PC-9 (cell line): ENCODE measurements around the gene ANKRD44. TPM values are rescaled to one million over a fixed set of nuclear protein-coding genes. Genes with fewer than 3 reads are reported as not detected.
A peak's percentile ranks its signal among the peaks of the same experiment; 100 is the strongest.

Source experiments
- BruUV-seq: library from RNA; stranded (reverse); fragments of 400-500 nt; replicated peaks from 2 replicates; lab custom pipeline; 2021; lab: Mats Ljungman, UMichigan
- CTCF ChIA-PET: fragments of 300-600 bp; sonication (Branson Sonifier 250); formaldehyde crosslinking; loops from one replicate; lab custom pipeline; 2022; ENCODE audit warnings: antibody characterized with exemption; lab: Charles Lee
- POLR2A ChIA-PET: fragments of 300-600 bp; sonication (Branson Sonifier 250); formaldehyde crosslinking; loops from one replicate; lab custom pipeline; 2022; ENCODE audit warnings: antibody characterized with exemption; ENCODE audit not compliant: unreplicated experiment; lab: Charles Lee
- DNase-seq, 2 experiments: peaks; one replicate each; pipeline versions ENCODE4 v3.0.0 to v3.0.0-alpha.2; 2015 to 2022; ENCODE audit warnings: mixed read lengths in 1 of 2
- H2AFZ ChIP-seq: fragments of 200-600 bp; sonication (generic); 2 replicates; pipeline ENCODE4 v1.8.1; 2017; ENCODE audit warnings: antibody characterized with exemption
- H3F3A ChIP-seq: fragments of 200-600 bp; sonication (generic); 2 replicates; pipeline ENCODE4 v1.8.1; 2017; ENCODE audit warnings: antibody characterized with exemption, mild to moderate bottlenecking, low read depth; ENCODE audit not compliant: insufficient read depth
- H3K27ac ChIP-seq: fragments of 200-600 bp; sonication (generic); 2 replicates; pipeline ENCODE4 v1.6.1; 2016; ENCODE audit warnings: mixed run types
- H3K27me3 ChIP-seq: fragments of 200-600 bp; sonication (generic); 2 replicates; pipeline ENCODE4 v1.6.1; 2016; ENCODE audit warnings: low read depth, mixed run types; ENCODE audit not compliant: insufficient read depth
- H3K36me3 ChIP-seq: fragments of 200-600 bp; sonication (generic); 2 replicates; pipeline ENCODE4 v1.6.1; 2016; ENCODE audit warnings: low read depth, mixed run types
- H3K4me1 ChIP-seq: fragments of 200-600 bp; sonication (generic); replicated peaks from 2 replicates; pipeline ENCODE4 v1.6.1; 2016; ENCODE audit warnings: mixed run types; ENCODE audit not compliant: insufficient read depth
- H3K4me2 ChIP-seq: fragments of 200-600 bp; sonication (generic); 2 replicates; pipeline ENCODE4 v1.6.1; 2017; ENCODE audit warnings: mixed run types
- H3K4me3 ChIP-seq: fragments of 200-600 bp; sonication (generic); 2 replicates; pipeline ENCODE4 v1.6.1; 2016; ENCODE audit warnings: mixed run types
- H3K79me2 ChIP-seq: fragments of 200-600 bp; sonication (generic); 2 replicates; pipeline ENCODE4 v1.6.1; 2017; ENCODE audit warnings: low read depth, mixed run types
- H3K9me2 ChIP-seq: fragments of 200-600 bp; sonication (generic); 2 replicates; pipeline ENCODE4 v1.8.1; 2017; ENCODE audit warnings: mild to moderate bottlenecking; ENCODE audit not compliant: insufficient read depth
- H3K9me3 ChIP-seq: fragments of 200-600 bp; sonication (generic); 2 replicates; pipeline ENCODE4 v1.8.1; 2016; ENCODE audit warnings: low read depth; ENCODE audit not compliant: insufficient read depth
- H4K20me1 ChIP-seq: fragments of 200-600 bp; sonication (generic); 2 replicates; pipeline ENCODE4 v1.8.1; 2017; ENCODE audit not compliant: insufficient read depth
- EZH2 ChIP-seq: fragments of 200-600 bp; sonication (generic); IDR thresholded peaks from 2 replicates; pipeline ENCODE4 v1.8.0; 2017; ENCODE audit warnings: antibody characterized with exemption, low read depth
- intact Hi-C: fragments of 100-400 bp; cut with micrococcal nuclease; formaldehyde crosslinking; loops from one replicate; pipeline ENCODE4 v1.10.0; 2022; ENCODE audit not compliant: unreplicated experiment
- total RNA-seq: library from RNA; stranded (reverse); gene quantifications from 2 replicates; pipeline ENCODE4 v1.2.3, GENCODE V29; 2021
- TF ChIP-seq, protein P1 (sequence below): fragments of 200-600 bp; sonication (generic); conservative IDR thresholded peaks from 2 replicates; pipeline ENCODE4 v1.6.1; 2017; ENCODE audit warnings: mixed run types, antibody characterized with exemption, mild to moderate bottlenecking, moderate library complexity

The ANKRD44 gene
- total RNA-seq, 1 experiment from 2014 or later: 3.4 TPM

DNA sequence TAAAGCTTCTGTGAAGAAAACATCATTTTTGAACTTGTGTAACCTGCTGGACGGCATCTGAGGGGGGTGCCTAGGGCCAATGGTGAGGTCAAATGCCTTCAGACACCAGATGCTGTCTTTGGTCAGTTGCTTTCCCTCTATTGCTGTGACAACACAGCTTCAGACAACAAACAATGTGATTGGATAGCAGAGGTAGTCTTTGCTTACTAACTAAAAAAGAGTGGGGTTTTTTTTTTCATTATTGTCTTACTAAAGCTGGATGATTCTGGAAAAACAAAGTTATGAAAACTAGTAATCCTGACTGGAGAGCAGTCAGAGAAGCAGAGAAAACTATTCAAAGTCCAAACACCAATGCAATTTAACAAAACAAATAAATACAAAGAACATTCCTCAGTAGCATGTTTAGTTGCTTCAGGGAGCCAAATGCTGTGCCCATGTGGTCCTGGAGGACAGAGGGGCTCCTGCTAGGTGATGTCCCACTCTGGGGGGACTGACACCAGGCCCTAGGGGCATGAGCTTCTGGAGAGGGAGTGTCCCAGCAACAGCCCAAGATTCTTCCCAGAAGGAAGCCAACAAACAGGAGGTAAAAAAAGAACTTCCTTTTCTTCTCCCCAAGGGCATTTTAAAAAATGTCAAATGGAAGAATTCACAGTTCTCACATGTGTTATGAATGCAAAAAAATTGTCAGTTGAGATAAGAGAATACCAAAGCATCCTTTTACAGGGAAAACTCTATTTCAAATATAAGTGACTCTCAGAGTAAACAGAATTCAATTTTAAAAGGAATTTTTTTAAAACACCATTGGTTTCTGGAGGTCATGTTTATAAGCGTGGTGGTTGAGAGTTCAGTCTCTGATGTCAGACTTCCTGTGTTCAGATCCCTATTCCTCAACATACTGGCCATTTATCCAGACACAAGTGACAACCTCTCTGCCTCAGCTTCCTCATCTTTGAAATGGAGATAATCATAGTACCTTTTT lies 203.0 kb downstream of the ANKRD44 start:
- CTCF ChIA-PET: interaction anchor here (0.5 kb wide), 1 partner anchor 211 kb away, joined by 10 read pairs; no protein-coding TSS in a partner anchor
- Histone ChIP-seq H3K9me3 (no peaks in the 10 kb centered on the region), H3F3A (no peaks in the 10 kb centered on the region; the same call in 1 of the 2 replicates), H3K36me3 (no peaks in the 10 kb centered on the region), H2AFZ (no peak overlapping the region), H3K27me3 (no peaks in the 10 kb centered on the region), H3K4me2 (peak overlapping the region; percentile 26), H3K9me2 (no peaks in the 10 kb centered on the region), H3K79me2 (no peaks in the 10 kb centered on the region), H3K4me3 (no peak overlapping the region), H3K27ac (peak overlapping the region; percentile 29), H3K4me1 (peaks cover 16% of the 10 kb centered on the region), H4K20me1 (no peaks in the 10 kb centered on the region)
- POLR2A ChIA-PET: no interaction called here
- peak; percentile 41 to 79 for DNase-seq
- intact Hi-C loops: no loop called here
- TF ChIP-seq, protein P1, sequence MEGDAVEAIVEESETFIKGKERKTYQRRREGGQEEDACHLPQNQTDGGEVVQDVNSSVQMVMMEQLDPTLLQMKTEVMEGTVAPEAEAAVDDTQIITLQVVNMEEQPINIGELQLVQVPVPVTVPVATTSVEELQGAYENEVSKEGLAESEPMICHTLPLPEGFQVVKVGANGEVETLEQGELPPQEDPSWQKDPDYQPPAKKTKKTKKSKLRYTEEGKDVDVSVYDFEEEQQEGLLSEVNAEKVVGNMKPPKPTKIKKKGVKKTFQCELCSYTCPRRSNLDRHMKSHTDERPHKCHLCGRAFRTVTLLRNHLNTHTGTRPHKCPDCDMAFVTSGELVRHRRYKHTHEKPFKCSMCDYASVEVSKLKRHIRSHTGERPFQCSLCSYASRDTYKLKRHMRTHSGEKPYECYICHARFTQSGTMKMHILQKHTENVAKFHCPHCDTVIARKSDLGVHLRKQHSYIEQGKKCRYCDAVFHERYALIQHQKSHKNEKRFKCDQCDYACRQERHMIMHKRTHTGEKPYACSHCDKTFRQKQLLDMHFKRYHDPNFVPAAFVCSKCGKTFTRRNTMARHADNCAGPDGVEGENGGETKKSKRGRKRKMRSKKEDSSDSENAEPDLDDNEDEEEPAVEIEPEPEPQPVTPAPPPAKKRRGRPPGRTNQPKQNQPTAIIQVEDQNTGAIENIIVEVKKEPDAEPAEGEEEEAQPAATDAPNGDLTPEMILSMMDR: no peak
- no peak for TF ChIP-seq EZH2
- no TSS peak for BruUV-seq

DNA sequence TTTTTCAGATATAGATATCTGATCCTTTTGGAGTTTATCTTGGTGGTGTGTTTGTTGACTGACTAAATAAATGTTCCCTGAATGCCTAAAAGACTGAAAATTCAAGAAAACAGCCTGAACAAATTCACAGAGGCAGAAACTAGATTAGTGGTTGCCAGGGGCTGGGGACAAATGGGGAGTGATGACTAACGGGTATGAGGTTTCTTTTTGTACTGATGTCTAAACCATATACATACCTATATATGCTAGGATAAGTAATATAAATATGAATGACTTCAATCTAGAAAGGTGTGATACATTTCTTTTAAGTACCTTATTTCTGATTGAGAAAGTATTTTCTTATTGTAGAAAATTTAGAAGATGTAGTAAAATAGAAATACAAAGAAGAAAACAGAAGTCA lies 207.2 kb downstream of the ANKRD44 start:
- TF ChIP-seq, protein P1: no peak
- TF ChIP-seq EZH2: no peak
- peaks cover 16% of the 10 kb centered on the region for H3K4me1 ChIP-seq
- H3K9me3 ChIP-seq: no peaks in the 10 kb centered on the region
- no peaks in the 10 kb centered on the region for H3K79me2 ChIP-seq
- BruUV-seq: no TSS peak
- no peaks in the 10 kb centered on the region for H3K27me3 ChIP-seq
- no peak overlapping the region for H3K4me3 ChIP-seq
- no peak overlapping the region for H3K4me2 ChIP-seq
- no peaks in the 10 kb centered on the region for H3K9me2 ChIP-seq
- no peak overlapping the region for H3K27ac ChIP-seq
- ChIA-PET POLR2A (no interaction called here), CTCF (interaction anchor here (0.6 kb wide), 1 partner anchor 303 kb away, joined by 3 read pairs; no protein-coding TSS in a partner anchor)
- intact Hi-C loops: no loop called here
- no peak overlapping the region for H2AFZ ChIP-seq
- no peaks in the 10 kb centered on the region; the same call in 1 of the 2 replicates for H3F3A ChIP-seq
- H4K20me1 ChIP-seq: no peaks in the 10 kb centered on the region
- H3K36me3 ChIP-seq: no peaks in the 10 kb centered on the region
- no peak for DNase-seq

DNA sequence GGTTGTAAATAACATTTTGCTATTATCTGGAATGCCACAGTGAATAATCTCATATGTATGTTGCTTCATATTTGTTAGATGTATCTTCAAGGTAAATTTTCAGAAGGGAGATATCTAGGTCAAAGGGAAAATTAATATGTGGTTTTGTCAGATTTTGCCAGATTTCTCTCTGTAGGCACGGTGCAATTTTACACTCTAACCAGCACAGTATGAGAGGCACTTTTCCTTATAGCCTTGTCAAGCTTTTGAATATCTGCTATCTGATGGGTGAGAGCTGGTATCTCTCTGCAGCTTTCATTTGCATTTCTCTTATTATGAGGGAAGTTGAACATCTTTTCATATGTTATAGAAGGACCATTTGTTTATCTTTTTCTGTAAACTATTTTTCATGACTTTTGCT lies 208.3 kb downstream of the ANKRD44 start:
- no peaks in the 10 kb centered on the region for H3K9me2 ChIP-seq
- no peaks in the 10 kb centered on the region for H4K20me1 ChIP-seq
- no peak overlapping the region for H3K4me2 ChIP-seq
- no peak overlapping the region for H3K27ac ChIP-seq
- no peaks in the 10 kb centered on the region for H3K27me3 ChIP-seq
- no peaks in the 10 kb centered on the region for H3F3A ChIP-seq
- H2AFZ ChIP-seq: no peak overlapping the region
- no peaks in the 10 kb centered on the region for H3K79me2 ChIP-seq
- POLR2A ChIA-PET: no interaction called here
- H3K4me3 ChIP-seq: no peak overlapping the region
- intact Hi-C loops: no loop called here
- DNase-seq: no peak
- CTCF ChIA-PET: no interaction called here
- BruUV-seq: no TSS peak
- no peaks in the 10 kb centered on the region for H3K36me3 ChIP-seq
- H3K4me1 ChIP-seq: peaks cover 6% of the 10 kb centered on the region
- H3K9me3 ChIP-seq: no peaks in the 10 kb centered on the region
- TF ChIP-seq, protein P1: no peak
- TF ChIP-seq EZH2: no peak
